ENCODE measurements around the gene PCGF2. TPM values are rescaled to one million over a fixed set of nuclear protein-coding genes. Genes with fewer than 3 reads are reported as not detected.

PCGF2 gene
- 35.7 to 63.3 TPM (median 58.9 TPM) in 5 replicates for total RNA-seq (2022; extraction: Qiagen RNA extraction)

GRCh38 chr17:38748149-38748891, at the start of gene PCGF2:
TSS of gene PCGF2 (minus strand) at chr17:38748336. CDS start at chr17:38740402, 7,934 bp downstream.

DNA sequence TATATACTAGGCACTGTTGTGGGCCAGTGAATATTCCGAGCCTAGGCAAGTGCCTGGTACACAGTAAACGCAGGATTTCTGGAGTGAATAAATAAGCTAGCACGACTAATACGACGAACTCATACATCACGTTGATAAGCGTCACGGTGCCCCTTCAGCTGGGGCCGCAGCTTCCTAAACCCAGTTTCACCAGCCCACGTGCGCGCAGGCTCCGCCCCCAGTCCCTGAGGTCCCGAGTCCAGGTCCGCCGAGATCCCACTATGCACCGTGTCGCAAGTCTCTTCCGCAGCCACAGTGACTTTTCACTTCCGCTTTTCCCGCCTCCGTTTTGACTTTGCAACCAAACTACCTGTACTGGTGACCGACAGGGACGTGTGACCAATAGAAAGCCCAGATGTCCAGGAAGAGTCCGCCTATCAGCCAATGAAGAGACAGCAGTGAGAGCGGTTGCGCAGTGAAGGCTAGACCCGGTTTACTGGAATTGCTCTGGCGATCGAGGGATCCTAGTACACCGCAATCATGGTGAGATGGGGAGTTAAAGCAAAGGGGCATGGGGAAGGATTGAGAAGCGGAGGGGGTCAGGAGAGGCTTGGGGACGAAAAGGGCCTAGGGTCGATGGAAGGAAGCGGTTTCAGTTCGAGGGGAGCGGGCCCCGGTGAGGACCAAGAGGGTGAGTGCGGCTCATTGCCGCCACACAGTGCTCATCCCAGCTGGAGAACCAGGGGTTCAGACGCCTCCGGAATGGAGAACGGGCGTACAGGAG, 4.4 kb upstream of the PCGF2 start, which contains the start of gene PSMB3:
Gene PSMB3, plus strand, starts transcription at position 434 of the 763 bp plus-strand sequence. Its CDS starts 86 bp downstream, at position 520.

DNA sequence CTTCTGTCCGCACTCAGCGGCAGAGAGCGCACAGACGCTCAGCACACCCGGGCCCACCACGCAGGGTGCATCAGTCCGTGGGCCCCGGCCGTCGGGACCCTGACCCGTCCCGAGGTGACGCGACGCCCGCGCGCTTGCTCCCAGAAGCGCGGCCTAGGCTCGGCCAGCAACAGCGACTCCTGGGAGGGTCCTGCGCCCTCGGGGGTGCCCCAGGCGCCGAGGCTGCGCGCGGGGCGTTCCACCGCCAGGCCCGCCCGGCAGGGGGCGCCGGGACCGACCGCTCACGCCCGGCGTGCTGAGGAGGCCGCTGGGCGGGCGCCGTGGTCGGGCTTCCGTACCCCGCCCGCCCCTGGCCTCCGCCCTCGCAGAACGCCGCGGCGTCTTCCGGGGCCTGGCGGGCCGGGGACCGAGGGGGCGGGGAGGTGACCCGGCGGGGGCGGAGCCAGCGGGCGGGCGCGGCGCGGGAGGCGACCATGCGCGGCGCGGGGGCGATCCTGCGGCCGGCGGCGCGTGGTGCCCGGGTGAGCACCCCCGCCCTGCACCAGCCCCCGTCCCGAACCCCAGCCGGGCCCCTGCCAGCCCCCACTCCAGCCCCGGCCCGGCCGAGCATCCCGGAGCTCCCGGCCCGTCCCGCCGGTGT, 18.1 kb downstream of the PCGF2 start, which contains the start of gene CISD3:
Gene CISD3, plus strand, starts transcription at position 456 of the 640 bp plus-strand sequence. Its CDS starts 18 bp downstream, at position 474.

GRCh38 chr17:38704606-38705522, 43.3 kb downstream of the PCGF2 start, which contains the start of gene MLLT6:
TSS of gene MLLT6 (plus strand) at chr17:38705273. CDS start at chr17:38705633, 360 bp downstream.

Other genes starting within 250 kb of the PCGF2 start
- gene SRCIN1, start 142.4 kb downstream of the PCGF2 start, total RNA-seq (2022; extraction: Qiagen RNA extraction) = 1.3 to 2.9 TPM (median 2.4 TPM) in 5 replicates
- gene EPOP, start 73.4 kb downstream of the PCGF2 start, total RNA-seq (2022; extraction: Qiagen RNA extraction) = 9.9 to 13.2 TPM (median 12.2 TPM) in 5 replicates
- gene MLLT6, start 43.1 kb downstream of the PCGF2 start, total RNA-seq (2022; extraction: Qiagen RNA extraction) = 19.4 to 33.3 TPM (median 27.6 TPM) in 5 replicates
- 57.0 to 95.6 TPM (median 88.4 TPM) in 5 replicates for gene CISD3, start 18.0 kb downstream of the PCGF2 start, total RNA-seq (2022; extraction: Qiagen RNA extraction)
- 372 to 440 TPM (median 430 TPM) in 5 replicates for gene PSMB3, start 4.4 kb upstream of the PCGF2 start, total RNA-seq (2022; extraction: Qiagen RNA extraction)
- 34.6 to 42.0 TPM (median 40.7 TPM) in 5 replicates for gene PIP4K2B, start 51.2 kb upstream of the PCGF2 start, total RNA-seq (2022; extraction: Qiagen RNA extraction)
- gene CWC25, start 77.0 kb upstream of the PCGF2 start, total RNA-seq (2022; extraction: Qiagen RNA extraction) = 20.4 to 24.2 TPM (median 21.5 TPM) in 5 replicates
- 2,461 to 3,097 TPM (median 2,636 TPM) in 5 replicates for gene RPL23, start 105.4 kb upstream of the PCGF2 start, total RNA-seq (2022; extraction: Qiagen RNA extraction)
- gene LASP1, start 121.7 kb upstream of the PCGF2 start, total RNA-seq (2022; extraction: Qiagen RNA extraction) = 238 to 266 TPM (median 257 TPM) in 5 replicates
- not detected in 5 replicates for gene FBXO47, start 219.1 kb upstream of the PCGF2 start, total RNA-seq (2022; extraction: Qiagen RNA extraction)

Data from A549 treated with Mapracorat at 1 μM for 4 hours (cell line).